ENCODE measurements around the gene GMDS.

Gene GMDS

DNA sequence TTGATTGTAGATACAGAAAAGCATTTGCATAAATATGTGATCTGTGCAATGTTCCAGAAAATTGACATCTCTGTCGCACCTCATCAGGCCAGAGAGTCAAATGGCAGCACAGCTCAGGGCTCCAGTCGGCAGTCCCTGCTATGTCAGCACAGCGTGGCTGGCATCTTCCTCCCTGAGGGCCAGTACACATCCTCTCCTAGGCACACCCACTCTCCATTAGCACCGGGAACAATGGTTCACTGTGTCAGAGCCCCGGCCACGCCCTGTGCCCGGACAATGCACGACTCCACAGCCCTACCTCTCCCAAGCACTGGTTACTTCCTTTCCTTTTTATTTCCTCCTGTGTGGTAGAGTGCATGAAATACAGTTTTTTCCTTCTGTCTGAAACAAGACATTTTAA is 520.8 kb downstream of the GMDS start:
- no peak for DNase-seq

DNA sequence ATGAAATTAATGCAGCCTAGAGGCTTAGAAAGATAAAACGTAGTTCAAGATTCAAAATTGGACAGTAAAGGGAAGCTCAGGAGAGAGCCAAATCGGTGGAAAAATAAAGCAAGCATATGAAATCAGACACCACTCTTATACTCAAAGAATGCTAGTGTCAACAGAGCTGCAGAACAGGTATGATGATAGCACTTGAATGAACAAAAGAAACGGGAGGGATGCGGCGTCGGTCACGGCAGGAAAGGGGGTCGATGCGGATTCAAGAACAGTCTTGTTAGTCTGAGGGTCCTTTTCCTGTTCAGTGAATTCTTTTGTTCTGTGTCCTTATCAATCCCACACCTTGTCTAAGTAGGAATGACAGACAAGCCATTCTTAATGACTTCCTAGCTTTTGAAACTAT is 521.3 kb downstream of the GMDS start:
- DNase-seq: no peak

DNA sequence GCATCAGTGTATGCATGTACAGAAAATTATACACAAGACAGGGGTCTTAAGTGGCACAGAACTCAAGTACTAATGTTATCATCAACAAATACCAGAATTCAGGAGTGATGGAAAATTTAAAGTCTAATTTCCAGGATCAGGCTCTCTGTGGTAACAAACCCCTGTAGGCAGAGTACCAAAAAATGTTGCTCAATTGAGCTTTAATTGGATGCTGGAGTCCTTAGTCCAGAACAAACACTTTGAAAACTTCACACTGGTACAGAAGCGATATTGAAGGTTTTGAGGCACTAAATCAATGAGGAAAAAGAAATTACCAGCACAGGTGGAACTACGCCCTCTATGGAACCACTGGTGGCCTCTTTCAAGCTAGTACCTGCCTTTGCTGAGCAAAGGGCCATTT is 522.6 kb downstream of the GMDS start:
- no peak for DNase-seq

DNA sequence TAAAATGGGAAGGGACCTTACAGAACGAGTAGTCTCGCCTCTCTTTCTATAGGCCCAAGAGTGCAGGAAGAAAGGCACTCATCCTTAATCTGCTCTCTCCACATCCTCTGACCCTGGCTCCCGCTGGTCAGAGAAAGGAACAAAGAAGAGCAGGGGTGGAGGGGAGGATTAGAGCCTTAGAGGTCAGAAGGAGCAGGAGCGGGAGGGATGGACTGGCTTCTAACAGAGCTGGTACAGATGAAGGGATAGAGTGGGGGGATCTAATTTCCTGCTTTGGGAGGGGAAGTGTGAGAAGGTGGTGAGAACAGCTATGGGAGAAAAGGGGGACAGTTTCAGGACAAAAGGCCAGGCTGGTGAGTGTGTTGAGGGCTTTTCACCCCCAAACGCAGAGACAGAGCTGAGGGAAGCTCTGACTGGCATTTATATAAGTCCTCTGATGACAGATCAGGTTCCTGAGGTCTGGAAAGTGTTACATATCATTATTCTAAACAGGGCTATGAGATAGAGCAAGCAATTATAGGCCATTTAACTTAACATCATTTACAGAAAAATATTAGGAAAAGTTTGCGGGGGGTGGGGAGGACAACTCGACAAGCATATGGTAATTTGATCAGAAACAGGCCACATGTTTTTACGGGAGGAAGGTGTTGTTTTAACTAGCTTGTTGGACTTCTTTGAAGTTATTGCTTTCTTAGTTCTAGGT is 524.6 kb downstream of the GMDS start:
- no peak for DNase-seq

DNA sequence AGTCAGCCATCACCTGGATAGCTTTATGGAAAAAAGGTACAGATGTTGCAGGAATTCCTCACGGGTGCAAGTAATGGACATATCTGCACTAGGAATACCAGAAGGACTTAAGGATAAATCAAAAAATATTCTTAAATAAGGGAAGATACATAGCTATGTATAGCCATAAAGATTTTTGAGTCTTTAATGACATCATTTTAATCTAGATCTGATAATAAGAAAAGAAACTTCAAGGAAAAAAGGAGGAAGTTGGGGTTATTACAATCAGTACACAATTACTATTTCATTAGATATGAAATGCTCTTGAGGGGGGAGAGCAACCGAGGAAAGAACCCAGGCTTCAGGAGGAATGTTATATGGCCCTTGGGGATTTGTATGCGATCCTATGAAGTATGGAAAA is 525.5 kb downstream of the GMDS start:
- DNase-seq: no peak

DNA sequence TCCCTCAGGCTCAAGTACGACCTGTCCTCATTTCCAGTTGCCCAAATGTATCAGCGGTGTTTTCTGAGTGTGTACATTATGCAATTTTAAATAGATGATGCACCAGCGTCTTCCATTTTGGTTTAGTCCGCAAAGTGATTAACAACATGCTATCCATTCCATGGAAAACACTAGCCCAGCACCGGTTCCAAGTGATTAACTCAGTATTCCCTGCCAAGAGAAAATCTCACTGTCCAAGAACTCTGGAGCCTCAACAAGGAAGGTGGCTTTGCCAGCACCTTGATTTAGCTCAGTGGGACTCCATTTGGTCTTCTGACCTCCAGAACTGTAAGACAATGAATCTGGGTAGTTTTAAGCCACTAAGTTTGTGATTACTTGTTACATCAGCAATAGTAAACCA is 528.5 kb downstream of the GMDS start:
- DNase-seq: no peak

DNA sequence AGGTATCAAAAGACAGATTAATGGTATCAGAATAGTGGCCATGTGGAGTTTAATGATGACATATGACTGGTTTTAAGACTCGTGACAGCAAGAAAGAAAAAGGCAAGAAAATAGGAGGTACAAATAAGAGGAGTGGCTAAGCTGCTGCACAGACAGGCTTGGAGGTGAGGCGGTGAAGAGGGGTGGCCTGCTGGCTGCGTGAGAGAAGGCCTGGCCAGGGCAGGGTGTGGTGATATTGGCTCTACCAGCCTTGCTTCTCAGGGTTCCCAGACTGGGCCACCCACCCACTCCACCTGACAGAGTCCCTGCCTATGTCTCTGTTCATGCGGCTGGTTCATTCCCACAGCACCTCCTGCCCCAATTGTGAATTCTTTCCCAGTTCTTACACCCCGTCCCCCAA is 529.0 kb downstream of the GMDS start:
- DNase-seq: no peak

DNA sequence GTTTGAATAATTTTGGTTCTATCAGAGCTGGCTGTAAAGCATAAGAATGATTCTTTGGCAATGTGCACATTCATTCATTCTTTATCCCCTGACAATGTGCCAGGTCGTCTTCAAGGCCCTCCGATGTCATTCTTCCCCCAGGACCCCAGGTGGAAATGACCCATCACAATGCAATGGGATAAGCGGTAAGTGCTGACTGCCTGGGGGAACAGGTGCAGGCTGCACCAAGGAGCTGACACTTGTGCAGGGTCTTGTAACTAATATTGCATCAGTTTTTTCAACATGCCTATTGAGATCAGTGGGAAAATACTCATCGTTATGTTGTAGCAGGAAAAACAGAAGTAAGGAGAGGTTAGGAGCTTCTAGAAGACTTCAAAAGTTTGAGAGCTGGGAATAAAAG is 530.1 kb downstream of the GMDS start:
- no peak for DNase-seq

DNA sequence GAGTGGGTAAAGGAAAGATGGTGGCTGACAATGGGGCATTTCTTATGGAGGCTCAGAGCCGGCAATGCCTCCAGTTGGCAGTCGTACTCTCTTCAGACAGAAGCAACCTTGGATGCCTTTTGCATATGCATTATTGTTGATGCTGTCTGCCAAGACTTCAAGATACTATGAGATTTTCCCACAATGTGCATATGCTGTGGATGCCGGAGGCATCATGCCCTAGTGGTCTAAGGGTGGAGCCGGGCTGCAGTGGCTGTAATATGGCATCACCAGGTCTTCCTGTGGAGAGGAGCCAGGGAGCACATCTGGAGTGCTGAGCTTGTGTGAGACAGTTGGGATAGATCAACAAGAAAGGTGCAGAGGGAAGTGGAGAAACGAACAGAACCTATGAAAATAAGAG is 530.8 kb downstream of the GMDS start:
- DNase-seq: no peak

DNA sequence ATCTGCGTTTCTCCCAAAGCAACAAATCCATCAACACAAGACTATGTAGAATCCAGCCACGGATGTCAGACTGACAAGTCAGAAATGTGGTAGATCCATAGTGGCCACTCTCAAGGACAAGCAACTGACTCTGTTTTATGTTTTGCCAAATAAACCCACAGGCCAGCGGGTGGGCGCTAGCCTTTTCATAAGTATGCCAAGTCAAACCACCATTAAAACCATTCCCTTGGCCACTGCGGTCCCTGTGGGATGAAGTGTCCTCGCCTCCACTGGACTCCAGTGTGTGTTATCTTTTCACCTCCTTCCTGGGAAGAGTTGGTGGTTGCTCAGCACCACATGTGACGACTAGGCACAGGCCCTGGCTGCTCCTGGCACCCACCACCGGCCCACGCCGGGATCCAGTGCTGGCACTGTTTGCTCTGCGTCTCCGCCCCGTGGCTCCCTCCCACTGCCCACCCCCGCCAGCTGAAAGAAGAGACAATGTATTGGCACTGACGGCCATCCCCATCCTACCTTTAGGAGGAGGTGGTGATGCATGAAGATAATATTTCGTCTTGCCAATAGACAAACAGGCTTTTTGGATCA is 532.3 kb downstream of the GMDS start:
- DNase-seq: no peak

DNA sequence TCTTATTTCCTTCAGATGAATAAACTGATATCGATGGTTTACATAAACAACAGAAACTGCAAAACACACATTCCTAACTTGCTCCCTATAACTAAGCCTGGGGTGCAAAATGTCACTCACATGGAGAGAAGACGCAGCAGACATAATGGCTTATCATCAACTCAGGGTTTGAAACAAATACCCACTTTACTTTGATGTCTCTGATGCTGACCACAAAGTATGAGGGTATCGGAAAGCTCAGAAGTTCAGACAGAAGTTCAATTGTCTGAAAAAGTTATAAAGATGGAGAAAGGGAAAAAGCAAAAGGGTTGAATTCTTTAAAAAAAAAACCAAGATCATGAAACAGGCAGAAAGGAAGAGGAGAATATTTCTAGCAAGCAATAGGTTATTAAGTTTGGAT is 533.0 kb downstream of the GMDS start:
- DNase-seq: no peak

DNA sequence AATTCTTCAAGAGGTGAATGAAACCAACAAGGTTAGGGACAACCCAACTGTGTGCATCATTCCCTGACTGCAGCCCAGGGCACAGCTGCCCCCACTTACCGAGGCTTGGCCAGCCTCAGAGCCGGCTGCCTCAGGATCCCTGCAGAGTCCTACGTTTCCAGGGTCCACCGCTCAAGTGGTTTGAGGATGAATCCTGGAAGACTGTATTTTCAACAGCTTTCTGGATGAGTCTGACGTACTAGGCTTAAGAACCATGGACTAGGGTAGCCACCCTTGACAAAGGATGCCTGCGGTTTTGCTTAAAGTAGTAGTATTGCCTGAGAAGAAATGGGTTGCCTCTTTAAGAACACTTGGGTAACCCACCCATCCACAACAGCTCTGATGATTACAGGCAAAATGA is 534.3 kb downstream of the GMDS start:
- DNase-seq: no peak

DNA sequence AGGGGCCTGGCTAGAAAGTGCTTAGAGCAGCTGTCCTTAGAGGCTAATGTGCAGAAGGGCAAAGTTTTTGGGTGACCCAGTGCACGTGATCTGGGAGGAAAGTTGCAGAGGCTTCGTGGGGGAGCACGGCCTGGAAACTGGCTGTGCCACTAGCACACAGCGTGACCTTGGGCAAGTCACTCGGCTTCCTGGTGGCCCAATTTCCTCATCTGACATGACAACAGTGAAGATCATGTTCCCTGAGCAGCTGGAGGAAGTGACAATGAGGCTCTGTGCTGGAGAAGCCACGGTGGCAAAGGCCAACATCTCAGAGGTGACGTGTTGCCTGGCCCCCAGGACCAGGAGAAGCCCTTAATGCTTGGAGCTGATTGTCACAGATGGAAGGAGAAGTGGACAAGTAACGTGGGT is 536.2 kb downstream of the GMDS start:
- DNase-seq: peak in 1 of 2 donors; percentile 38

DNA sequence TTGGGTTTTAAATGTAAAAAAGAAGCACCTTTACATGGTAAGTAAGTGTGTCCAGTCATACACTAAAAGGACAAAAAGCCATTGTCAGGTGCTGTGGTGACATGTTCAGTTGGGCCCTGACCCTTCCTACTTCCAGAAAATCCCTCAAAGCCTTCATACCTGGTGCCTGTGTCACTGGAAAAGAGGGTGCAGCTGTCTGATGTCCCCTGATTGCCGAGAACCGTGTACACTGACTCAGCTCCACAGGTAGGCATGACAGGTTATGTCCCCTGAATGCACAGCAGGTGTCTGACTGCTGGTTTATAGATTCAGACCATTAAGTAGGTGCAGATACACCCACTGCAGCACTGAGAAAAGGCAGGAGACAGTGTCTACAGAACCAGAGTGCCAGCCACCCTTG is 536.6 kb downstream of the GMDS start:
- no peak for DNase-seq

DNA sequence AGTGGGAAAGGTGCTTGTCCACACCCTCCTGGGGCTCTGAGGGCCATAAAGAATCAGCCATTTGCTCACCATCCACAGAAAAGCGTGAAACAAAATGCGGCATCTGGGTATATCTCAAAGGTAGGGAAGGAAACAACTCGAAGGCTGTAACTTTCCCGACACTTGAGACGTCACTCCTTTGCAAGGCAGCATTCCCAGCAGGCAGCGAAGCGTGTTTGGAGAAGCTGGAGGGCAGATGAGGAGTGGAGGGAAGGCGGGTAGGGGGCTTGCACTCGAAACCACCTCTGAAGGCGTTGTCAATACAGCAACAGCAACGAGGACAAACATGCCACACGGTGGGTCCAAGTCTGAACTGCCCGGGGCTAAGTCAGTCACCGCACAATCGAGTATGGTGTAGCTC is 537.3 kb downstream of the GMDS start:
- no peak for DNase-seq

DNA sequence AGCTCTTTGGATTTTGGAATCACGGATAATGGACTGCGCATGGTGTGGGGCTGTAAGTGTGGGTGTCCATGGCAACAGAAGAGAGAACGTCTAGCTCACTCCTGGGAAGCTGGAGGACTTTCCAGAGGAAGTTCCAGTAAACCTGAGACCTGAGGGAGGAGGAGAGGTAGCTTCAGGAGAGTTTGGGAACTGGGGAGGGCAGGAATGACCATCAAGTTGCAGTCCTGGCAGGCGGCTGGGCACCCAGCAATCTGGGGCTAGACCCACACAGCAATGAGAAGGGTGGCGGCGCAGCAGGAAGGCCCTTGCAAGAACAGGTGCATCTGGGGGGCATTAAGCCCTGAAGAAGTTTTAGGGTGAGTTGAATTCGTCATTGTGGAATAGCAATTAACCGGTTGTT is 539.8 kb downstream of the GMDS start:
- no peak for DNase-seq

DNA sequence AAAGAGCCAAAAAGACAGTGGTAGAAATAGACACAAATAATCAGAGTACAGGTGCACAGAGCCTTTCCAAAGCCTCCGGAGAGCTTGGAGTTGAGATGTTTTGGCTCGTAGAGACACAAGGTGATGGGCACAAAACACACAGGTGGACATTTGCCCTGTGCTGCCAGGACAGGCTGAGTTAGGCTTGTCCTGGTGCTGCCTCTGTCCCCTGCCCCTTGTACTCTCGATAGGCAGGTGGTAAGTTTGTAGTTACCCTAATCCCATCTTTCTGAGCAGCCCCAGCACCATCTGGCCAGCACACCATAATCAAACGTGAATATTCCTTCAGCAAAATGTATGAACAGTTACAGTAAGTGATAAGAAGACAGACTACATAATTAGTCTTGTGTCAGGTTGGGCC is 540.2 kb downstream of the GMDS start:
- no peak for DNase-seq

DNA sequence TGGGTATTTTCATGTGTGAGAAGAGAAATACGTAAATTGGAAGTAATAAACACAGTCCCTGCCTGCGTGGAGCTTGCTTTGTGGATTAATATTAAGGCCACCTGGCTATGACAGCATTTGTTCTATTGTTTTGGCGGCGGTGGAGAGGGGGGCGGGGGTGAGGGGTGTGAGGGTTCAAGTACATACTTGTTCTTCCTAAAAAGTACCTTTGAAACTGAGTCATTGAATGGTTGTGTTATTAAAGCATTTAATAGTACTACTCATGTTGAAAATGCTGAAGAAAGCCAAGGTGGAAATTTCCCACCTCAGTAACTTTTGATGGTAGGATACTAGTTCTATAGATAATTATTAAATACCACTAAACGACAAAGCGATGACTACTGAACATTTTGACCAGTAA is 540.7 kb downstream of the GMDS start:
- DNase-seq: no peak

DNA sequence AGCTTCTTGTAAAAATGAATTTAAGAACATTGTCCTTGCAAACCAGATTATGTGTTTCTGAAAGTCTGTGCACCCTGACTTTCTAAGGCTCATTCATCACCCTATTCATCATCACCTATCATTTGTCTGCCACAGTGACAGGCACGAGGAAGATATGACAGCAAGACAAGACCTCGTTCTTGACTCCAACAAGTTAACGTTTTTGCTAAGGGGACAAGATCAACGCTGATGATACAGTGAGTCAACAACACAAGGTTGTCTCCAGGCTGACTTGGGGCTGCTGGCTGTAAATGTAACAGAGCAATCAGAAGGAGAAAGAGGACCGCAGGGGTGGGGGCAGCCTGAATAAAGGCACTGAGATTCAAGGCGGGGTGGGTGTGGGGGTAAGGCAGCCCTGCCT is 541.5 kb downstream of the GMDS start:
- DNase-seq: no peak

DNA sequence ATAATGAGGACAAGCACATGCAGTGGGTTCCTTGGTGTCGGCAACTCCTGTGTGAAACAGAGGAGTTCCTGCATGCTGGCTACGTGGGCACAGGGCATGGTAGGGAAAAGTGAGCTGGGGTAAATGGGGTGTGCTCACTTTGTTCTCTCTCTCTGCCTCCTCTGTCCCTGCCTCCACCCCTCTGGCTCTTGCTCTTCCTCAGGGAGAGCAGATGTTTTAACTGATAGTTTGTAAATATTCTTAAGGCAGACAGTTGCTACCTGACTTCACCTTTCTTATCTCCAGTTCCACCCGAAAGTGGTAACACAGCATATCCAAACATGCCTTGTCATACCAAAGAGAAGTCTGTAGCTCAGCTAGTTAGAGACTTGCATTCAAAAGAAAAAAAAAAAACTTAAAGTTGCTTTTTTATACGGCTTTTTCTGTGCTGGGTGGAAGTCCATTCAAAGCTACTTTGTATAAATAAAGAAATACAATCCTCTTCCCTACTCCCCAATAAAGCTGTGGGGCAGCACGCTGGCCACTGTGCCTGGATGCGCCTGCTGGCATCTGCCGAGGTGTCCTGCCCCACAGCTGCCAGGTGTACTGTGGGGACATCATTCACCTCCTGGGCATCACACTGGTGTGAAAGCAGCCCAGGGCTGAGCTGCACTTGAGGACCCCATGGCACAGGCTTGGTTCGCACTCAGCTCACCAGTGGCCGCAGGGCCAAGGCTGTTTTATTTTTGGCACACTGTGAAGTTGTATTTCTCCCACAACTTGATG is 542.1 kb downstream of the GMDS start:
- DNase-seq: no peak

DNA sequence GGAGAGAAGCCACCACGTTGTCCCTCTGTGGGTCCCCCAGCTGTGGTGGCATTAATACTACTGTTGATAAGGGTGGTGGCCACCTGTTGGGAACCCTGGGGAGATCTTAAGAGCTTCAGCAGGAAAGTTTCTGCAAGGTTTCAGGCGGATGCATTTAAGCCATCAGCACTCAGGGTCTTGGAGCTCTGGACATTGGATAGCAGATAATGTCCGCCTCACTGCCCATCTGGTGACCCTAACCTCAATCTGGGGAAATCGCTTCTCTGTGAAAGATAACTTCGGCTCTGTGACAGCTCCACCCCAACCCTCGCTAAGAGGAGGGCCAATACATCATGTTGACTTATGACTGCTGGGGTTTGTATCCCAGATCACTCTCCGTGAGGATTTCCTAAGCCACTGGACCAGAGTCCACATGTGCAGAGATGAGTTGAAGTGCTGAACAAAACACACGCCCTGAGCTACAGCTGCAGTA is 542.8 kb downstream of the GMDS start:
- no peak for DNase-seq

DNA sequence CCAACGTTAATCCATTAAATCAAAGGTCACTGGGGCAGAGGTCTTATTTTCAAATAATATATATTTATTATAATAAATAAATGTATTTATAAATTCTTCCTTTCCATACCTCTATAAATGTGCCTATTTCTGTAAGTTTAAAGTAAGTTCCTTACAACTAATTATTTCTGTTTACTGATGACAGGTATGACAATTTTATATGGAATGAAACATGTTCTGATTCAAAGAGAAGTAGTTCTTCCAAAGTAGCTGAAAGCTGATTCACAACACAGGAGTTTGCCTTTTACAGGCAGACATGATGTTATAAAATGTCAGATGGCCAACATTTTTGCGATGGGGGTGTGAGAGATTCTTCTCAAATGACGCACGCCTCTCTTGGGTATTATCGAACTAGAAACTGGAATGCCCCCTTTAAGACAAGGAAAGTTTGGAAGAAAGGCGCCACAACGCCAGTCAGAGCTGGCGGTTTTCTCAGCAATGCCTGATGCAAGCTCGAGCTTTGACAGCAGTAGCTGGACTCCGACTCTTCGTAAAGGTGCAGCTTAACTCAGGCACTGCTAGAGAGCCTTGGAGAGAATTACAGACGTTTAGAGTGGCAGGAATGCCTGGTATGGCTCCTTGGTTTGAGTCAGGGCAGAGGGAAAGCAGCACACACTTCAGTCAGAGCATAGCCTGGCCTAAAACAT is 543.6 kb downstream of the GMDS start:
- DNase-seq: no peak

DNA sequence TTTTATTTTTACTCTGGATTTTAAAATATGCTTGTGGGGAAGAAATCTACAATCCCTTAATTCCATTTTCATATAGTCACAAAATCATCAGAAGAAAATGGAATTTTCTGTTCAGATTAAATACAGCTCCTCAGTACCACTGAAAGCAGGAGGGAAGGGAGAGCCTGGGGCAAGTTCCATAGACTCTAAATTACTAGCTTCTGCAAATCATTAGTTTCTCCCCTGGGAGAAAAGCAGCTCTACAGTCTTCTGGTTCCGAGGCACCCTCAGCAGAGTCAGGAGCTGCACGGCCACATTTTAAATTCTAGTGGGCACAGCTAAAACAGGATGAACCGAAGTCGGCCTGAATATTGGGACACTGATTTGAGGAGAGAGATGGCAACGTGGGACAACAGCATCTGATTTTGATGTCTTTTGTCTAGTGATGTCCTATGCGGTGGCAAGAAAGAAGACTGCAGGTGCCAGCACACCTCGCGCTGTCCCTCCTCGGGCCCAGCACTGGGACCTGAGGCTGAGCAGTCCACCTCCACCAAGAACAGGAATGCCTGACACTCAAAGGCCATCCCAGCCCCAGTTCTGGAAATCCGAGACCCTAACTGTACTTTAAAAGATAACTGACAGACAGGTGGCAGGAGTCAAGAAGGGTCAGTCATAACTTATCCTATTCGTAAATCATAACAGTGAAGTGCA is 545.0 kb downstream of the GMDS start:
- no peak for DNase-seq
